GM13976 (cell line): Measurements from ENCODE around the gene TOM1L1.

Experiments
- DNase-seq: peaks from one replicate; pipeline ENCODE4 v3.0.0; 2012; ENCODE audit warnings: low spot score
- CTCF ChIP-seq: IDR thresholded peaks from 2 replicates; pipeline ENCODE4 v1.5.1; 2012; ENCODE audit warnings: borderline replicate concordance, mild to moderate bottlenecking; ENCODE audit not compliant: insufficient read depth; ENCODE audit errors: extremely low read depth, missing control alignments, control extremely low read depth
- in situ Hi-C: fragments of 300-500 bp; cut with MboI; formaldehyde crosslinking; loops from one replicate; pipeline ENCODE4 v1.12.0; 2022; ENCODE audit warnings: low sequenced_read_pairs, mixed read lengths, inconsistent platforms; ENCODE audit not compliant: unreplicated experiment

Gene TOM1L1

GRCh38 chr17:54900457-54901229, at the start of gene TOM1L1:
Gene TOM1L1, plus strand, starts transcription at chr17:54900852. Its CDS starts 14 bp downstream, at chr17:54900866.
- peak; percentile 50 for DNase-seq
- in situ Hi-C loops = no loop called here
- no peak for TF ChIP-seq CTCF

GRCh38 chr17:54859187-54859586, 41.5 kb upstream of the TOM1L1 start:
- TF ChIP-seq CTCF = no peak
- DNase-seq = no peak
- in situ Hi-C loops = no loop called here

- no peak for TF ChIP-seq CTCF
- DNase-seq = no peak
- in situ Hi-C loops = no loop called here
Measured at GRCh38 chr17:54860617-54861470, 39.8 kb upstream of the TOM1L1 start.

GRCh38 chr17:54861471-54861983, 39.1 kb upstream of the TOM1L1 start:
- DNase-seq = no peak
- in situ Hi-C loops = no loop called here
- TF ChIP-seq CTCF = no peak

- in situ Hi-C loops = no loop called here
- TF ChIP-seq CTCF = no peak
- no peak for DNase-seq
Measured at GRCh38 chr17:54863176-54863575, 37.5 kb upstream of the TOM1L1 start.

GRCh38 chr17:54864070-54864469, 36.6 kb upstream of the TOM1L1 start:
- no peak for DNase-seq
- in situ Hi-C loops = no loop called here
- no peak for TF ChIP-seq CTCF
